22Rv1 (cell line): ENCODE results near the gene PHIP.

Experiments
- ZFX ChIP-seq: fragments of 450-650 bp; IDR thresholded peaks from 2 replicates; pipeline ENCODE4 v1.6.1; 2017; ENCODE audit warnings: antibody characterized with exemption, borderline replicate concordance
- TF ChIP-seq, protein P1 (sequence below): fragments of 450-650 bp; IDR thresholded peaks from 2 replicates; pipeline ENCODE4 v1.5.1; 2017; ENCODE audit warnings: mild to moderate bottlenecking

DNA sequence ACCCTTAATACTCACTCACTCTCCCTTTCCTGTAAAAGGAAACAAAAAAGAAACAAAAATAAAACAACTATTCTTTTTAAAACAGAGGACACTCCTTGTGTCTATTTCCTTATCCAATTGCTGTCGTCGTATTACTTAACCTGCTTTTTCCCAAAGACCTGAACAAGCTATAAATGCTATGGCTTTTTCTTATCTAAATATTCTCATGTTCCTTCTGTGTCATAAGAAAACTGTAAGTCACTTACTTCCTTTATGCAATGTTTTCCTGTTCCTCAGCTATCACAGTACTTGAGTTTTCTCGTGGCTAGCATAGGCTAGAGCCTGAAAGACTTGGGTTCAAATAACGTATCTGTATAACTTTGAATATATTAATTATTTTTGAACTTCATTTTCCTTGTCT, 111.5 kb downstream of the PHIP start:
- TF ChIP-seq, protein P1, sequence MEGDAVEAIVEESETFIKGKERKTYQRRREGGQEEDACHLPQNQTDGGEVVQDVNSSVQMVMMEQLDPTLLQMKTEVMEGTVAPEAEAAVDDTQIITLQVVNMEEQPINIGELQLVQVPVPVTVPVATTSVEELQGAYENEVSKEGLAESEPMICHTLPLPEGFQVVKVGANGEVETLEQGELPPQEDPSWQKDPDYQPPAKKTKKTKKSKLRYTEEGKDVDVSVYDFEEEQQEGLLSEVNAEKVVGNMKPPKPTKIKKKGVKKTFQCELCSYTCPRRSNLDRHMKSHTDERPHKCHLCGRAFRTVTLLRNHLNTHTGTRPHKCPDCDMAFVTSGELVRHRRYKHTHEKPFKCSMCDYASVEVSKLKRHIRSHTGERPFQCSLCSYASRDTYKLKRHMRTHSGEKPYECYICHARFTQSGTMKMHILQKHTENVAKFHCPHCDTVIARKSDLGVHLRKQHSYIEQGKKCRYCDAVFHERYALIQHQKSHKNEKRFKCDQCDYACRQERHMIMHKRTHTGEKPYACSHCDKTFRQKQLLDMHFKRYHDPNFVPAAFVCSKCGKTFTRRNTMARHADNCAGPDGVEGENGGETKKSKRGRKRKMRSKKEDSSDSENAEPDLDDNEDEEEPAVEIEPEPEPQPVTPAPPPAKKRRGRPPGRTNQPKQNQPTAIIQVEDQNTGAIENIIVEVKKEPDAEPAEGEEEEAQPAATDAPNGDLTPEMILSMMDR: no peak
- TF ChIP-seq ZFX: no peak
